B cell (primary cell): ENCODE measurements around the gene IL13RA1.

Experiments
- CTCF ChIP-seq: fragments of 200-600 bp; IDR thresholded peaks from one replicate; pipeline ENCODE4 v1.8.0; 2022; ENCODE audit warnings: antibody characterized with exemption, mild to moderate bottlenecking
- EZH2 ChIP-seq: IDR thresholded peaks from 2 replicates; pipeline ENCODE4 v1.6.1; 2012; ENCODE audit warnings: borderline replicate concordance, low read depth, mild to moderate bottlenecking, moderate library complexity, low read length; ENCODE audit not compliant: insufficient read depth, poor library complexity, severe bottlenecking

GRCh38 chrX:118698516-118699170 is 28.8 kb upstream of the IL13RA1 start:
- no peak for TF ChIP-seq CTCF
- no peak for TF ChIP-seq EZH2
